Measurements from ENCODE around the gene PHYHD1.

Gene PHYHD1

DNA sequence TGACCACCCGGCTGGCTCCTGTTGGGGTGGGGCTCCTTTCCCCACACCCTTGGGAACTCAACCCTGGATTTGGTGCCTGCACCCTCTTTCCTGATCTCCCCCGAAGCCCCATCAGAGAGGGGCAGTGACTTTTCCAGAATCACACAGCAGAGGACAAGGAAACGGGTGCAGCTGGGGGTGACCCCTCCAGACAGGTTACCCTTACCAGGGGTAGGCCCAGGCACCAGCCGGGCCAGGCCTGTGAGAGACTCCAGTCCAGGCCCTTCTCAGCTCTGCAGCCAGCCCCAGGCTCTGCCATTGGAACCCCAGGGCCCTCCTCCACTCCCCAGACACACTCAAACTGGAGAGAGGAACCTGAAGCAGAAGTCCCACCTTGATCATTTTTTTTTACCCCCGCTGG is 19.0 kb upstream of the PHYHD1 start:
- DNase-seq: no peak

DNA sequence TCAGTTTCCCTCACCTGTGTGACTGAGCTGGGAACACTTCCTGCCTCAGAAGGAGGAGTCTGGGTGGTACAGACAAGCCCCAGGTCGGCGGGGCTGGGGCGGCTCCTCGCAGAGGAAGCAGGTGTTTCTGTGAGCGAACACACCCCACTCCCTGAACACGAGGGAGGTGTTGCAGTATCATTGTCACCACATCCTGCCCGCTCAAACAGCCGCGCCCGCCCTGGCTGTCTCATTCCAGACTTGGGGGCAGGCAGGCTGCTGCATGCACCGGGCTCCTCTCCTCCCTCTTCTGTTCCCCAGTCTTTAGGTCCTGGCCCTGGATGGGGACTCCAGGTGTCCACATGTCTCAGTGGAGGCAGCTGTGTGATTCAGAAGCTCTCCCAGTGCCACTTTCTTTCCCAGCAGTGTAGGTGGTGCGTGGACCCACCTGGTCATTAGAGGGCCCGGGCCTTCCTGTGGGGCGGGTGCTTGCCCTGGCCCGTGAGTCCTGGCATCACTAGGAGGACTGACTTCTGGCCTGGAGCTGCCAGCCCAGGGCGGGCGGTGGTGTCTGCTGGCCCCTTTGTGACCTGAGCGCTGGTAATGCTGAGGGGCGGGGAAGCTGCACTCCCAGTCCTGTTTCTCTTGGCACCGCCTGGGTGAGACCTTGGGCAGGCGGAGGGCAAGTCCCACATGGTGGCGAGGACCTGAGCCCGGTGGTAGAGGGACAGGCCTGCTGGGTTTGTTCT is 18.3 kb upstream of the PHYHD1 start:
- DNase-seq: peak; percentile 91

DNA sequence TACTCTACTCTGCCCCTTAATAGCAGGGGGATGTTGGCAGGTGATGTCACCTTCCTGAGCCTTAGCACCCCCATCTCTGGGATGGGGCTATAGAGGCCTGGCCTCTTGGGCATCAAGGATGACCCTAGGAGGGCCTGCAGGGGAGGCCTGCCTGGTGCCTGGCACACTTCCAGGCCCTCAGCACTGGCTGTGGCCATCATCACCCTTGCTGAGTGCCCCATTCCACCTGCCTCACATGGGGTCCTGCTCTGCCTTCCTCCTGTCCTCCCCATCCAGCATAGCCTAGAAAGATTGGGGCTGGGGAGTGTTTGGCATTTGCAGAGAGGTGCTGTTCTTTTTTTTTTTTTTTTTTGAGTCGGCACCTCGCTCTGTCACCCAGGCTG is 17.7 kb upstream of the PHYHD1 start:
- DNase-seq: no peak

DNA sequence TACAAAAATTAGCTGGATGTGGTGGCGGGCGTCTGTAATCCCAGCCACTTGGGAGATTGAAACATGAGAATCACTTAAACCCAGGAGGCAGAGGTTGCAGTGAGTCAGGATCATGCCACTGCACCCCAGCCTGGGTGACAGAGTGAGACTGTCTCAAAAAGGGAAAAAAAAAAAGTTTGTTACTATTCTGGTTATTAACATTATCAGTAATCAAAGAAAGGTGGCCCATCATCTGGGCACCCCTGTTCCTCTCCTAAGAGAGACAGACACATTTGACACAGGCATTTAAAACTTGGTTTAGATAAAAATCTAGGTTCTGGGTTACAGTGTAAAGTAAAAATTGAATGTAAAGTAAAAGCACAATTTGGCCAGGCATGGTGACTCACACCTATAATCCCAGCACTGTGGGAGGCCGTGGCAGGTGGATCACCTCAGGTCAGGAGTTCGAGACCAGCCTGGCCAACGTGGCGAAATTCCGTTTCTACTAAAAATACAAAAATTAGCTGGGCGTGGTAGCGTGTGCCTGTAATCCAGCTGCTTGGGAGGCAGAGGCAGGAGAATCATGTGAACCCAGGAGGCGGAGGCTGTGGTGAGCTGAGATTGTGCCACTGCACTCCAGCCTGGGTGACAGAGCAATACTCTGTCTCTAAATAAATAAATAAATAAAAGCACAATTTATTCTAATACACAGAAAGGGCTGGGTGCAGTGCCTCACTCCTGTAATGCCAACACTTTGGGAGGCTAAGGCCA is 16.7 kb upstream of the PHYHD1 start:
- DNase-seq: no peak

DNA sequence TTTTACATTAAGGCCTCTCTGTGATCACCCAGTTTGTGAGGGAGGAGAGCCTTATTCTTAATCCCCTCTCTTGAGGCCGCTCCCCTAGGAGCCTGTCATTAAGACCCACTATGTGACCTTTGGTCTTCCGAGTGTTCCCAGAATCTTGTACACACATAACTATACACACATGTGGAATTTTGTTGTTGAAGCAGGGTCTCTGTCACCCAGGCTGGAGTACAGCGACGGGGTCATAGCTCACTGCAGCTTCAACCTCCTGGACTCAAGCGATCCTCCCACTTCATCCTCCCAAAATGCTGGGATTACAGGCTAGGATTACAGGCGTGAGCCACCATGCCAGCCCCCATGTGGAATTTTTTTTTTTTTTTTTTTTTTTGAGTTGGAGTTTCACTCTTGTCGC is 14.8 kb upstream of the PHYHD1 start:
- DNase-seq: no peak

GRCh38 chr9:128906741-128907140 is 14.0 kb upstream of the PHYHD1 start:
- no peak for DNase-seq

- no peak for DNase-seq
Observed at GRCh38 chr9:128908372-128908771, 12.4 kb upstream of the PHYHD1 start.

DNA sequence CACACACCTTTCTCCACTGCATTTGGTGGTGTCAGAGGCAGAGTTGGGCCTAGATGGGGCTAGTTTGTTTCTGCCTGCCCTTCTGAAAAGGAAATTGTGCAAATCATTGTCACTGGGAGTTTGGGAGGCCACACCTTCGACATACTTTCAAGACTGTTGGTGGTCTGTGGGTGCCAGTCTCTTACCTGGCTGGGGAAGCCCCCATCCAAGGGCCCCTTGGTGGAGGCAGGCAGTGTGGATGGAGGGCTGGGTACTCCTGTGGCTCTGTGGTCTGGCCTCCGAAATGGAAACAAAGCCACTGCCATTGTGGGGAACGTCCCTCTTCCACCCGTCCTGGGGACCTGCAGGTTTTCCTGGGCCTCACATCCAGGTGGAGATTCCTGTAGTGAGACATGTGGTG is 10.9 kb upstream of the PHYHD1 start:
- no peak for DNase-seq

DNA sequence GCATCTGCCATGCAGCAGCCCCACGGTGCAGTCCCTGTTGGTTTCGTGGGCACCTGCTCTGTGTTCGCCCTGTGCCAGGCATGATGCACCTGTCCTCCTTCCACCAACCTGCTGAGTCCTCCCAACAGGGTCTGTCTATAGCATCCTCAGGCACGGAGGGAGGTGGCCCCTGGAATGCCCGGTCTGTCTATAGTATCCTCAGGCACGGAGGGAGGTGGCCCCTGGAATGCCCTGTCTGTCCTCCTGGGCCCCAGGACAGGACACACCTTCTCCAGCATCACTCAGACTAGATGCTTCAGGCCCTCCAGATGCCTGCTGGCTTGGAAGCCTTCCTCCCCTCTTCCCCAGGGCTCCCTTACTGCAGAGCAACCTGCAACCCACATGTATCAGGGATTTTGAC is 9.9 kb upstream of the PHYHD1 start:
- no peak for DNase-seq

GRCh38 chr9:128911529-128912035 is 9.2 kb upstream of the PHYHD1 start:
- DNase-seq: no peak

GRCh38 chr9:128912270-128912853 is 8.4 kb upstream of the PHYHD1 start:
- DNase-seq: no peak

GRCh38 chr9:128913048-128913900 is 7.5 kb upstream of the PHYHD1 start:
- DNase-seq: no peak

- DNase-seq: no peak
Observed at GRCh38 chr9:128913995-128914772, 6.6 kb upstream of the PHYHD1 start.

DNA sequence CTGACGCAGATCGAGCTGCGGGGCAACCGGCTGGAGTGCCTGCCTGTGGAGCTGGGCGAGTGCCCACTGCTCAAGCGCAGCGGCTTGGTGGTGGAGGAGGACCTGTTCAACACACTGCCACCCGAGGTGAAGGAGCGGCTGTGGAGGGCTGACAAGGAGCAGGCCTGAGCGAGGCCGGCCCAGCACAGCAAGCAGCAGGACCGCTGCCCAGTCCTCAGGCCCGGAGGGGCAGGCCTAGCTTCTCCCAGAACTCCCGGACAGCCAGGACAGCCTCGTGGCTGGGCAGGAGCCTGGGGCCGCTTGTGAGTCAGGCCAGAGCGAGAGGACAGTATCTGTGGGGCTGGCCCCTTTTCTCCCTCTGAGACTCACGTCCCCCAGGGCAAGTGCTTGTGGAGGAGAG is 4.6 kb upstream of the PHYHD1 start:
- no peak for DNase-seq

GRCh38 chr9:128916745-128917144 is 4.0 kb upstream of the PHYHD1 start:
- no peak for DNase-seq

DNA sequence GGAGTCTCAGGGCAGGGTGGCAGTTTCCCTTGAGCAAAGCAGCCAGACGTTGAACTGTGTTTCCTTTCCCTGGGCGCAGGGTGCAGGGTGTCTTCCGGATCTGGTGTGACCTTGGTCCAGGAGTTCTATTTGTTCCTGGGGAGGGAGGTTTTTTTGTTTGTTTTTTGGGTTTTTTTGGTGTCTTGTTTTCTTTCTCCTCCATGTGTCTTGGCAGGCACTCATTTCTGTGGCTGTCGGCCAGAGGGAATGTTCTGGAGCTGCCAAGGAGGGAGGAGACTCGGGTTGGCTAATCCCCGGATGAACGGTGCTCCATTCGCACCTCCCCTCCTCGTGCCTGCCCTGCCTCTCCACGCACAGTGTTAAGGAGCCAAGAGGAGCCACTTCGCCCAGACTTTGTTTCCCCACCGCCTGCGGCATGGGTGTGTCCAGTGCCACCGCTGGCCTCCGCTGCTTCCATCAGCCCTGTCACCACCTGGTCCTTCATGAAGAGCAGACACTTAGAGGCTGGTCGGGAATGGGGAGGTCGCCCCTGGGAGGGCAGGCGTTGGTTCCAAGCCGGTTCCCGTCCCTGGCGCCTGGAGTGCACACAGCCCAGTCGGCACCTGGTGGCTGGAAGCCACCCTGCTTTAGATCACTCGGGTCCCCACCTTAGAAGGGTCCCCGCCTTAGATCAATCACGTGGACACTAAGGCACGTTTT is 3.5 kb upstream of the PHYHD1 start:
- DNase-seq: no peak

- DNase-seq: no peak
Observed at GRCh38 chr9:128918921-128919320, 1.9 kb upstream of the PHYHD1 start.

DNA sequence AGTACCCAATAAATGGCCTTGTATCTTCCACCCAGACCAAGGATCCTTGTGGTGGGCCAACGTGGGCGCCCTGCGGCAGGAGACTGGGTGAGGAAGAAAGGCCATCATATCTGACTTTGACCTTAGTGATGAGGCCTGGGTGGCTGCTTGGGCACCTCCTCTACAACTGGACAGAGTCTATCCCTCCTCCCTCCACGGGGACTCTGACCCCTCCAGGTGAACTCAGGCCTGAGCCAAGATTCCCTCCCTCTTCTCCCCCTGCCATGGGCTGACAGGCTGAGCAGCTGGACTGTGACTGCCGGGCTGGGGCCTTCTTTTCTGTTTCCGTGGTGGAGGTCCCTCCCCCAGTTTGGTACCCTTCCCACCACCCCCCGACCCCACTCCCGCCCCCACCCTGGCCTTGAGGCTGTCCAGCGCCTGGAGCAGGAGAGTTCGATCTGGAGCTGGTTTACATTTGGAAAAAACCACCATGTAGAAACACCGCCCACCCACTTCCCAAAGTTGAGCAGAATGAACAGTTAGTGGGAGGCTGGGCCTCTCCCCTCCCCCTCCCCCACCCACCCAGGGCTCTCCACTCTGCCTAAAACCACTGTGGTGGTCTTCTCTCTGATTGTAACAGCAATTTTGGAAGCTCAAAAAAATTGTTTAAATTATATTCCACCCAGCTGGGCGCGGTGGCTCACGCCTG is 1.2 kb upstream of the PHYHD1 start:
- DNase-seq: no peak

- no peak for DNase-seq
Observed at GRCh38 chr9:128921881-128922763, 1.3 kb downstream of the PHYHD1 start.

- DNase-seq: no peak
Observed at GRCh38 chr9:128923493-128923883, 2.7 kb downstream of the PHYHD1 start.

Measured in activated CD4-positive, alpha-beta T cell treated with anti-CD3 and anti-CD28 coated beads, Interleukin-2, amount 50 U/mL, for 16 hours (primary cell).